ENCODE measurements around the gene NCOA7.

DNA sequence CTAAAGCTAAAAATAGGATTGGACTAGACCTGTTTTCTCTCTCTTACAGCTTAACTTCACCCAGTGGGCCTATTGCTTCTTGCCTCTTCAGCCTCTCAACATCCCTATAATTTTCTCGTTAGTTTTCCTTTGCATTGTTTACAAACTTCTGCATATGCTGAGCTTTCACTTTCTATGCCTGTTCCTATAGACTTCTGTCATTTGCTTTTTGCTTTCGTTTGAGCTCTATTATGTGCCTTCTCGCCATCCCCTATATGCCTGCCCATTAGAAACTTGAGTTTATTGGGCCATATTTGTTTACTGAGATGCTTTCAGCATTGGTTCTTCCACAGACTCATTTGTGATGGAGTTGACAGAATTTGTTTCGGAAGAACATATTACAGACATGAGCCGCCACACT, 40.9 kb downstream of the NCOA7 start:
- TF ChIP-seq EZH2 (IDR thresholded peaks at IDR 0.05) (no peak), POLR2AphosphoS5 (IDR thresholded peaks at IDR 0.05; ENCODE audit: borderline replicate concordance, low read depth, low read length) (no peak), FOXP2 (optimal IDR thresholded peaks at IDR 0.05; ENCODE audit: control extremely low read depth, extremely low read length, insufficient read depth) (no peak)

Measured in SK-N-MC (cell line).